Glomerular visceral epithelial cell (primary cell): ENCODE results near the gene GPR35.
"Not testable (repeated sequence)": the region's sequence is repeated elsewhere in the genome, so short reads cannot be mapped to it uniquely, and the experiment has no call there.

Experiments used
- DNase-seq: peaks from one replicate; pipeline ENCODE4 v3.0.0-alpha.2; 2016; ENCODE audit errors: extremely low spot score

The GPR35 gene

GRCh38 chr2:240603081-240603835 lies 22.0 kb upstream of the GPR35 start:
- no peak for DNase-seq

- DNase-seq: no peak
Measured at GRCh38 chr2:240603846-240604245, 21.4 kb upstream of the GPR35 start.

- DNase-seq: peak; percentile 90
Measured at GRCh38 chr2:240604291-240604938, 20.9 kb upstream of the GPR35 start.

- DNase-seq: no peak
Measured at GRCh38 chr2:240604939-240605716, 20.2 kb upstream of the GPR35 start.

GRCh38 chr2:240605867-240606743 lies 19.2 kb upstream of the GPR35 start:
- DNase-seq: no peak

- DNase-seq: no peak
Measured at GRCh38 chr2:240611601-240612210, 13.6 kb upstream of the GPR35 start.

- no peak for DNase-seq
Measured at GRCh38 chr2:240613781-240614180, 11.5 kb upstream of the GPR35 start.

- no peak for DNase-seq
Measured at GRCh38 chr2:240614391-240614790, 10.9 kb upstream of the GPR35 start.

GRCh38 chr2:240615396-240615795 lies 9.9 kb upstream of the GPR35 start:
- DNase-seq: no peak

GRCh38 chr2:240615820-240616547 lies 9.3 kb upstream of the GPR35 start:
- peak; percentile 42 for DNase-seq

- not testable (repeated sequence) for DNase-seq
Measured at GRCh38 chr2:240616860-240617666, 8.2 kb upstream of the GPR35 start.

- DNase-seq: no peak
Measured at GRCh38 chr2:240618776-240619175, 6.5 kb upstream of the GPR35 start.

GRCh38 chr2:240619506-240620148 lies 5.7 kb upstream of the GPR35 start:
- peak; percentile 63 for DNase-seq

GRCh38 chr2:240620149-240620731 lies 5.0 kb upstream of the GPR35 start:
- no peak for DNase-seq

- no peak for DNase-seq
Measured at GRCh38 chr2:240620859-240621258, 4.4 kb upstream of the GPR35 start.

GRCh38 chr2:240622060-240622411 lies 3.2 kb upstream of the GPR35 start:
- DNase-seq: no peak

- DNase-seq: no peak
Measured at GRCh38 chr2:240622531-240623235, 2.6 kb upstream of the GPR35 start.

- no peak for DNase-seq
Measured at GRCh38 chr2:240623531-240624010, 1.7 kb upstream of the GPR35 start.
